Breast epithelium (tissue), 4 donors: ENCODE data around the gene CADPS. TPM values are rescaled to one million over a fixed set of nuclear protein-coding genes. Genes with fewer than 3 reads are reported as not detected.

ENCODE experiments used
- DNase-seq, 2 donors: peaks; one replicate each; pipeline ENCODE4 v3.0.0-alpha.2; 2019; ENCODE audit warnings: low spot score in 2 of 2
- H3K27ac ChIP-seq, 2 donors: fragments of 200-600 bp; sonication (generic) in 1 of 2; one replicate each; pipeline ENCODE4 v1.5.1; 2016 to 2019; ENCODE audit warnings: mild to moderate bottlenecking in 1 of 2
- H3K27me3 ChIP-seq, 2 donors: fragments of 200-600 bp; sonication (generic) in 1 of 2; one replicate each; pipeline versions ENCODE4 v1.5.1 to v1.6.0; 2017 to 2019; ENCODE audit warnings: control low read depth in 1 of 2, mild to moderate bottlenecking in 1 of 2
- H3K36me3 ChIP-seq: fragments of 200-600 bp; one replicate; pipeline ENCODE4 v1.5.1; 2019
- H3K4me1 ChIP-seq, 2 donors: fragments of 200-600 bp; sonication (generic); one replicate each; pipeline ENCODE4 v1.5.1; 2016 to 2019; ENCODE audit warnings: control low read depth in 1 of 2
- H3K4me3 ChIP-seq, 3 donors: fragments of 200-600 bp; sonication (generic); 1 replicate in 2 of 3; 2 replicates in 1 of 3; pipeline ENCODE4 v1.5.1; 2016 to 2019; ENCODE audit warnings: mild to moderate bottlenecking in 3 of 3, moderate library complexity in 2 of 3
- H3K9me3 ChIP-seq, 2 donors: fragments of 200-600 bp; sonication (generic) in 1 of 2; one replicate each; pipeline ENCODE4 v1.5.1; 2016 to 2019; ENCODE audit warnings: control low read depth in 1 of 2
- CTCF ChIP-seq, 3 donors: fragments of 450-650 bp; IDR thresholded peaks; one replicate each; pipeline ENCODE4 v1.5.1; 2016 to 2017; ENCODE audit warnings: antibody characterized with exemption in 3 of 3, mild to moderate bottlenecking in 3 of 3, moderate library complexity in 3 of 3
- POLR2A ChIP-seq: fragments of 450-650 bp; IDR thresholded peaks from one replicate; pipeline ENCODE4 v1.6.1; 2016; ENCODE audit warnings: antibody characterized with exemption, mild to moderate bottlenecking, moderate library complexity
- POLR2AphosphoS5 ChIP-seq, 3 donors: sonication (generic); formaldehyde crosslinking; IDR thresholded peaks; one replicate each; pipeline ENCODE4 v1.6.1; 2017; ENCODE audit warnings: antibody characterized with exemption in 3 of 3
- intact Hi-C: fragments of 100-400 bp; cut with DNase I; formaldehyde crosslinking; loops from one replicate; pipeline ENCODE4 v1.15.1; 2023; ENCODE audit warnings: low total_unique reads
- total RNA-seq, 3 donors: library from RNA; depleted of rRNA; stranded (reverse); fragments of >200 nt; gene quantifications; one replicate each; pipeline ENCODE4 v1.1.0, GENCODE V29; 2016

The CADPS gene
- total RNA-seq, 3 donors from 2014 or later, result under 0.01 to 45.8 (median 0.15) TPM

GRCh38 chr3:62824965-62825592, 50.1 kb downstream of the CADPS start:
- H3K4me1 ChIP-seq, result no peaks in the 10 kb centered on the region
- no peaks in the 10 kb centered on the region for H3K9me3 ChIP-seq
- peaks cover 0 to 4% of the 10 kb centered on the region in 2 donors for H3K27me3 ChIP-seq
- DNase-seq, result no peak
- no peak for TF ChIP-seq POLR2AphosphoS5 (IDR thresholded peaks at IDR 0.05)
- TF ChIP-seq CTCF (IDR thresholded peaks at IDR 0.05), result no peak
- TF ChIP-seq POLR2A, result no peak
- no peaks in the 10 kb centered on the region for H3K36me3 ChIP-seq
- H3K27ac ChIP-seq, result no peak overlapping the region
- no peak overlapping the region for H3K4me3 ChIP-seq
- intact Hi-C loops, result no loop called here

- TF ChIP-seq CTCF (IDR thresholded peaks at IDR 0.05) (no peak), POLR2AphosphoS5 (IDR thresholded peaks at IDR 0.05) (no peak), POLR2A (no peak)
- H3K27me3 ChIP-seq, result peaks cover 0 to 4% of the 10 kb centered on the region in 2 donors
- H3K4me1 ChIP-seq, result no peaks in the 10 kb centered on the region
- no peak overlapping the region for H3K4me3 ChIP-seq
- no peaks in the 10 kb centered on the region for H3K36me3 ChIP-seq
- no peak for DNase-seq
- H3K27ac ChIP-seq, result no peak overlapping the region
- intact Hi-C loops, result no loop called here
- no peaks in the 10 kb centered on the region for H3K9me3 ChIP-seq
Measured at GRCh38 chr3:62823461-62824050, 51.7 kb downstream of the CADPS start.

- H3K27ac ChIP-seq, result no peak overlapping the region
- no peak overlapping the region for H3K4me3 ChIP-seq
- no peaks in the 10 kb centered on the region for H3K4me1 ChIP-seq
- intact Hi-C loops, result no loop called here
- no peak for DNase-seq
- H3K9me3 ChIP-seq, result no peaks in the 10 kb centered on the region
- H3K36me3 ChIP-seq, result no peaks in the 10 kb centered on the region
- no peak for TF ChIP-seq CTCF (IDR thresholded peaks at IDR 0.05)
- TF ChIP-seq POLR2AphosphoS5 (IDR thresholded peaks at IDR 0.05), result no peak
- TF ChIP-seq POLR2A, result no peak
- peaks cover 0 to 4% of the 10 kb centered on the region in 2 donors for H3K27me3 ChIP-seq
Measured at GRCh38 chr3:62822905-62823304, 52.3 kb downstream of the CADPS start.

- Histone ChIP-seq H3K27me3 (no peaks in the 10 kb centered on the region), H3K36me3 (no peaks in the 10 kb centered on the region), H3K27ac (no peak overlapping the region), H3K9me3 (no peaks in the 10 kb centered on the region), H3K4me3 (no peak overlapping the region), H3K4me1 (no peaks in the 10 kb centered on the region)
- intact Hi-C loops, result no loop called here
- TF ChIP-seq CTCF (IDR thresholded peaks at IDR 0.05) (no peak), POLR2A (no peak), POLR2AphosphoS5 (IDR thresholded peaks at IDR 0.05) (no peak)
- DNase-seq, result no peak
Measured at GRCh38 chr3:62818347-62818746, 56.9 kb downstream of the CADPS start.

GRCh38 chr3:62817678-62818077, 57.5 kb downstream of the CADPS start:
- DNase-seq, result no peak
- TF ChIP-seq POLR2A, result no peak
- no peak for TF ChIP-seq CTCF (IDR thresholded peaks at IDR 0.05)
- no peak for TF ChIP-seq POLR2AphosphoS5 (IDR thresholded peaks at IDR 0.05)
- Histone ChIP-seq H3K4me3 (no peak overlapping the region), H3K4me1 (no peaks in the 10 kb centered on the region), H3K27ac (no peak overlapping the region), H3K36me3 (no peaks in the 10 kb centered on the region), H3K27me3 (no peaks in the 10 kb centered on the region), H3K9me3 (no peaks in the 10 kb centered on the region)
- intact Hi-C loops, result no loop called here
